IMR-90 (cell line): ENCODE data around the gene ASTE1. TPM values are rescaled to one million over a fixed set of nuclear protein-coding genes. Genes with fewer than 3 reads are reported as not detected.

ENCODE experiments used
- ATAC-seq: fragments of 200-7000 bp; cut with Tn5 transposase; 2 replicates; pipeline ENCODE4 v1.9.1; 2020; ENCODE audit warnings: low read depth, mild to moderate bottlenecking, moderate library complexity
- BruUV-seq: library from RNA; stranded (reverse); fragments of 400-500 nt; replicated peaks from 2 replicates; lab custom pipeline; 2021; lab: Mats Ljungman, UMichigan
- CTCF ChIA-PET: fragments of 300-600 bp; formaldehyde crosslinking; extraction: SDS; loops from one replicate; lab custom pipeline; 2021; ENCODE audit warnings: antibody characterized with exemption; lab: Yijun Ruan, JAX
- POLR2A ChIA-PET: fragments of 300-600 bp; sonication (Branson Sonifier 250); formaldehyde crosslinking; loops from one replicate; lab custom pipeline; 2022; ENCODE audit warnings: antibody characterized with exemption; ENCODE audit not compliant: unreplicated experiment; lab: Charles Lee
- DNase-seq: peaks from one replicate; pipeline ENCODE4 v3.0.0; 2013
- H2AFZ ChIP-seq: replicated peaks from 2 replicates; pipeline ENCODE3; 2013; ENCODE audit warnings: low read length, mild to moderate bottlenecking; ENCODE audit not compliant: poor library complexity
- H2AK5ac ChIP-seq: 2 replicates; pipeline ENCODE4 v1.6.1; 2013; ENCODE audit warnings: low read depth, low read length, inconsistent platforms
- H2AK9ac ChIP-seq: replicated peaks from 2 replicates; pipeline ENCODE3; 2013; ENCODE audit warnings: mild to moderate bottlenecking, low read depth, low read length, moderate library complexity; ENCODE audit not compliant: poor library complexity
- H2BK120ac ChIP-seq: 2 replicates; pipeline ENCODE4 v1.6.1; 2013; ENCODE audit warnings: low read depth, low read length, inconsistent platforms
- H2BK15ac ChIP-seq: 3 replicates; pipeline ENCODE4 v1.6.1; 2013; ENCODE audit warnings: low read depth, low read length, inconsistent platforms
- H2BK20ac ChIP-seq: 2 replicates; pipeline ENCODE4 v1.6.1; 2013; ENCODE audit warnings: low read depth, mild to moderate bottlenecking, inconsistent platforms, low read length, moderate library complexity
- H2BK5ac ChIP-seq: 2 replicates; pipeline ENCODE4 v1.6.1; 2013; ENCODE audit warnings: mild to moderate bottlenecking, low read depth, low read length, inconsistent platforms; ENCODE audit not compliant: poor library complexity, severe bottlenecking
- H3K14ac ChIP-seq: replicated peaks from 2 replicates; pipeline ENCODE4 v1.6.1; 2013; ENCODE audit warnings: low read depth, low read length, inconsistent platforms
- H3K18ac ChIP-seq: 2 replicates; pipeline ENCODE4 v1.6.1; 2013; ENCODE audit warnings: low read depth, low read length, control low read depth
- H3K23ac ChIP-seq: 2 replicates; pipeline ENCODE4 v1.6.1; 2013; ENCODE audit warnings: low read depth, low read length, inconsistent platforms
- H3K27ac ChIP-seq: 2 replicates; pipeline ENCODE4 v1.5.1; 2013; ENCODE audit warnings: mild to moderate bottlenecking, control low read depth, low read length; ENCODE audit not compliant: insufficient read depth
- H3K27me3 ChIP-seq: 2 replicates; pipeline ENCODE4 v1.6.1; 2013; ENCODE audit warnings: low read length; ENCODE audit not compliant: control insufficient read depth, insufficient read depth
- H3K36me3 ChIP-seq: 2 replicates; pipeline ENCODE4 v1.6.1; 2013; ENCODE audit warnings: low read length, mixed read lengths; ENCODE audit not compliant: control insufficient read depth, insufficient read depth
- H3K4ac ChIP-seq: 2 replicates; pipeline ENCODE4 v1.6.1; 2013; ENCODE audit warnings: low read depth, low read length, inconsistent platforms
- H3K4me1 ChIP-seq: 2 replicates; pipeline ENCODE4 v1.6.1; 2013; ENCODE audit warnings: low read length, mixed read lengths; ENCODE audit not compliant: control insufficient read depth, insufficient read depth
- H3K4me2 ChIP-seq: 2 replicates; pipeline ENCODE4 v1.6.1; 2013; ENCODE audit warnings: low read depth, mild to moderate bottlenecking, control low read depth, low read length, moderate library complexity
- H3K4me3 ChIP-seq: 2 replicates; pipeline ENCODE4 v1.5.1; 2013; ENCODE audit warnings: low read depth, mild to moderate bottlenecking, control low read depth, low read length, moderate library complexity; ENCODE audit not compliant: insufficient read depth
- H3K56ac ChIP-seq: 2 replicates; pipeline ENCODE4 v1.6.1; 2013; ENCODE audit warnings: low read length, inconsistent platforms; ENCODE audit not compliant: insufficient read depth; ENCODE audit errors: extremely low read depth
- H3K79me1 ChIP-seq, 2 experiments: 2 replicates each; pipeline ENCODE4 v1.6.1; 2013; ENCODE audit warnings: low read length in 2 of 2, inconsistent platforms in 1 of 2, low read depth in 1 of 2
- H3K9ac ChIP-seq: 2 replicates; pipeline ENCODE4 v1.6.1; 2013; ENCODE audit warnings: low read depth, low read length, control low read depth
- H3K9me1 ChIP-seq: 2 replicates; pipeline ENCODE4 v1.6.1; 2013; ENCODE audit warnings: low read length, inconsistent platforms; ENCODE audit not compliant: insufficient read depth
- H3K9me3 ChIP-seq: 2 replicates; pipeline ENCODE4 v1.6.1; 2013; ENCODE audit warnings: low read length; ENCODE audit not compliant: control insufficient read depth, insufficient read depth
- H4K20me1 ChIP-seq: 2 replicates; pipeline ENCODE4 v1.6.1; 2013; ENCODE audit warnings: low read length, inconsistent platforms; ENCODE audit not compliant: insufficient read depth
- H4K5ac ChIP-seq: 2 replicates; pipeline ENCODE4 v1.6.1; 2013; ENCODE audit warnings: mild to moderate bottlenecking, low read depth, low read length, control low read depth
- H4K8ac ChIP-seq, 2 experiments: 2 replicates each; pipeline ENCODE4 v1.6.1; 2013; ENCODE audit warnings: low read depth in 2 of 2, low read length in 2 of 2, control low read depth in 1 of 2, inconsistent platforms in 1 of 2
- H4K91ac ChIP-seq: 2 replicates; pipeline ENCODE4 v1.6.1; 2013; ENCODE audit warnings: low read depth, low read length, inconsistent platforms; ENCODE audit not compliant: insufficient read depth
- CHD1 ChIP-seq: IDR thresholded peaks from 2 replicates; pipeline ENCODE4 v1.6.1; 2012; ENCODE audit warnings: low read depth, low read length, improper control_type of control experiment
- MAZ ChIP-seq: IDR thresholded peaks from 2 replicates; pipeline ENCODE4 v1.6.1; 2012; ENCODE audit warnings: low read depth, mild to moderate bottlenecking, low read length, improper control_type of control experiment, moderate library complexity, borderline replicate concordance
- MXI1 ChIP-seq: IDR thresholded peaks from 2 replicates; pipeline ENCODE4 v1.6.1; 2012; ENCODE audit warnings: low read depth, mild to moderate bottlenecking, low read length, moderate library complexity, borderline replicate concordance
- NFE2L2 ChIP-seq: fragments of 150-350 bp; IDR thresholded peaks from 2 replicates; pipeline ENCODE4 v1.6.1; 2016; ENCODE audit warnings: low read depth, mild to moderate bottlenecking, low read length
- RCOR1 ChIP-seq: IDR thresholded peaks from 2 replicates; pipeline ENCODE4 v1.6.1; 2012; ENCODE audit warnings: mild to moderate bottlenecking, low read length, improper control_type of control experiment; ENCODE audit not compliant: insufficient replicate concordance
- RFX5 ChIP-seq: IDR thresholded peaks from 2 replicates; pipeline ENCODE4 v1.8.0; 2012; ENCODE audit warnings: low read depth, mild to moderate bottlenecking, low read length, moderate library complexity
- SMC3 ChIP-seq: fragments of 150-350 bp; IDR thresholded peaks from 2 replicates; pipeline ENCODE4 v1.6.1; 2016; ENCODE audit warnings: low read depth, mild to moderate bottlenecking, antibody characterized with exemption, low read length, moderate library complexity
- WGBS, 2 experiments: methylation state at CpG; one replicate each; pipeline versions ENCODE4 v1.1.5 to v1.1.7; 2013; ENCODE audit warnings: missing lambda C conversion rate in 2 of 2; ENCODE audit not compliant: insufficient read length in 1 of 2; ENCODE audit errors: extremely low coverage in 2 of 2; 5-methylcytosine and 5-hydroxymethylcytosine counted together
- dilution Hi-C: fragments of 300-500 bp; cut with HindIII; formaldehyde crosslinking; loops from one replicate; pipeline ENCODE4 v1.14.3; 2018; ENCODE audit warnings: low sequenced_read_pairs; ENCODE audit not compliant: unreplicated experiment
- in situ Hi-C: fragments of 300-500 bp; cut with MboI; formaldehyde crosslinking; loops from 3 replicates; pipeline ENCODE4 v1.14.3; 2019; ENCODE audit warnings: low sequenced_read_pairs, inconsistent platforms, mixed read lengths
- intact Hi-C: fragments of 100-400 bp; cut with micrococcal nuclease; formaldehyde crosslinking; loops from 2 replicates; pipeline ENCODE4 v1.10.0; 2022
- polyA plus RNA-seq, 3 experiments: library from polyadenylated mRNA; depleted of rRNA; stranded (reverse); fragments of >200 nt; gene quantifications; 2 replicates each; pipeline ENCODE4 v1.2.3, GENCODE V29; 2012; ENCODE audit warnings: low replicate concordance in 1 of 3
- total RNA-seq: library from RNA; depleted of rRNA; stranded (reverse); fragments of >200 nt; gene quantifications from 2 replicates; pipeline ENCODE4 v1.2.3, GENCODE V29; 2012
- TF ChIP-seq, protein P1 (sequence below): fragments of 150-350 bp; IDR thresholded peaks from 2 replicates; pipeline ENCODE4 v1.6.1; 2017; ENCODE audit warnings: mild to moderate bottlenecking, antibody characterized with exemption, low read length, low read depth

Gene ASTE1
- total and polyA plus RNA-seq, 2 of the 4 experiments (the other 2 are of a cell fraction), result 3.2 to 7.5 TPM

DNA sequence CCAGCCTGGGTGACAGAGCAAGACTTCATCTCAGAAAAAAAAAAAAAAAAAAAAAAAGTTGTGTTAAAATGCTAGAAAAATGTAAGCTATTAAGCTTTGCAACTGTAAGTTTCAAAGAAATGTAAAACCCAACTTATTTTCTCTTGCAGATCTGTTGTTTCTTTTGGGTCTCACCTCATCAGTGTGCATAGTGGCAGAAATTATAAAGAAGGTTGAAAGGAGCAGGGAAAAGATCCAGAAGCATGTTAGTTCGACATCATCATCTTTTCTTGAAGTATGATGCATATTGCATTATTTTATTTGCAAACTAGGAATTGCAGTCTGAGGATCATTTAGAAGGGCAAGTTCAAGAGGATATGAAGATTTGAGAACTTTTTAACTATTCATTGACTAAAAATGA is 25.6 kb downstream of the ASTE1 start:
- Histone ChIP-seq H3K4me3 (no peak overlapping the region), H2AK5ac (no peak overlapping the region), H3K56ac (no peak overlapping the region), H3K18ac (no peak overlapping the region), H3K4ac (no peak overlapping the region), H3K36me3 (peaks cover 7% of the 10 kb centered on the region), H3K4me2 (no peak overlapping the region), H3K14ac (no peak overlapping the region), H2AFZ (no peak overlapping the region), H4K8ac (no peak overlapping the region), H2BK5ac (no peak overlapping the region), H3K9me3 (no peaks in the 10 kb centered on the region), H2AK9ac (no peak overlapping the region), H3K27ac (no peak overlapping the region), H4K91ac (no peak overlapping the region), H2BK20ac (no peak overlapping the region), H4K20me1 (no peaks in the 10 kb centered on the region), H3K9me1 (no peaks in the 10 kb centered on the region), H3K4me1 (peaks cover 4% of the 10 kb centered on the region; the same call in 1 of the 2 replicates), H3K23ac (no peak overlapping the region), H4K5ac (no peak overlapping the region), H3K79me1 (0 out of 4 replicates have a peak, but pooled peaks cover 0 to 2% of the 10 kb centered on the region in 2 experiments), H2BK120ac (no peak overlapping the region), H2BK15ac (no peak overlapping the region), H3K27me3 (no peaks in the 10 kb centered on the region), H3K9ac (no peak overlapping the region)
- in situ Hi-C loops (no loop called here), intact Hi-C loops (loop anchor here (2.0 kb wide), 1 partner anchor 108 kb away; no protein-coding TSS in a partner anchor), dilution Hi-C loops (no loop called here)
- whole genome bisulfite sequencing, 2 experiments, result no CpG with 5 or more reads among the region's 1 CpG
- no peak for TF ChIP-seq NFE2L2
- no peak for TF ChIP-seq MXI1
- TF ChIP-seq, protein P1, sequence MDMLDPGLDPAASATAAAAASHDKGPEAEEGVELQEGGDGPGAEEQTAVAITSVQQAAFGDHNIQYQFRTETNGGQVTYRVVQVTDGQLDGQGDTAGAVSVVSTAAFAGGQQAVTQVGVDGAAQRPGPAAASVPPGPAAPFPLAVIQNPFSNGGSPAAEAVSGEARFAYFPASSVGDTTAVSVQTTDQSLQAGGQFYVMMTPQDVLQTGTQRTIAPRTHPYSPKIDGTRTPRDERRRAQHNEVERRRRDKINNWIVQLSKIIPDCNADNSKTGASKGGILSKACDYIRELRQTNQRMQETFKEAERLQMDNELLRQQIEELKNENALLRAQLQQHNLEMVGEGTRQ, result no peak
- TF ChIP-seq MAZ, result no peak
- no peak for TF ChIP-seq SMC3
- TF ChIP-seq RCOR1, result no peak
- TF ChIP-seq CHD1, result no peak
- no peak for TF ChIP-seq RFX5
- DNase-seq, result no peak
- no peak for ATAC-seq
- ChIA-PET CTCF (no interaction called here), POLR2A (no interaction called here)
- BruUV-seq, result no TSS peak
